Astrocyte (in vitro differentiated cells and primary cell): ENCODE measurements around the gene BBS9. TPM values are rescaled to one million over a fixed set of nuclear protein-coding genes. Genes with fewer than 3 reads are reported as not detected.

Experiments used
- DNase-seq: peaks from one replicate; pipeline ENCODE4 v3.0.0-alpha.2; 2010; ENCODE audit warnings: low read depth
- FAIRE-seq: peaks from 2 replicates; lab custom pipeline; 2011; peaks lifted over from hg19 to GRCh38; lab: Jason Lieb, UNC
- H2AFZ ChIP-seq: 2 replicates; pipeline ENCODE4 v1.6.0; 2012; ENCODE audit warnings: low read depth, low read length, inconsistent platforms
- H3K27ac ChIP-seq: 2 replicates; pipeline ENCODE4 v1.5.1; 2011; ENCODE audit warnings: low read depth, low read length, inconsistent platforms
- H3K27me3 ChIP-seq: 2 replicates; pipeline ENCODE4 v1.6.0; 2011; ENCODE audit warnings: low read length, inconsistent platforms; ENCODE audit not compliant: insufficient read depth
- H3K36me3 ChIP-seq: 2 replicates; pipeline ENCODE4 v1.5.1; 2011; ENCODE audit warnings: low read length, inconsistent platforms; ENCODE audit not compliant: insufficient read depth
- H3K4me1 ChIP-seq: 2 replicates; pipeline ENCODE4 v1.5.1; 2011; ENCODE audit warnings: low read length, inconsistent platforms; ENCODE audit not compliant: insufficient read depth
- H3K4me2 ChIP-seq: 2 replicates; pipeline ENCODE4 v1.6.0; 2012; ENCODE audit warnings: low read length, inconsistent platforms
- H3K4me3 ChIP-seq: 2 replicates; pipeline ENCODE4 v1.5.1; 2011; ENCODE audit warnings: low read depth, mild to moderate bottlenecking, low read length, inconsistent platforms; ENCODE audit not compliant: insufficient read depth
- H3K79me2 ChIP-seq: 2 replicates; pipeline ENCODE4 v1.6.0; 2012; ENCODE audit warnings: mild to moderate bottlenecking, low read length, inconsistent platforms; ENCODE audit not compliant: insufficient read depth
- H3K9ac ChIP-seq: 2 replicates; pipeline ENCODE4 v1.6.0; 2012; ENCODE audit warnings: mild to moderate bottlenecking, low read length, inconsistent platforms
- H3K9me3 ChIP-seq: 2 replicates; pipeline ENCODE4 v1.5.1; 2012; ENCODE audit warnings: low read depth, mild to moderate bottlenecking, low read length, inconsistent platforms; ENCODE audit not compliant: insufficient read depth
- H4K20me1 ChIP-seq: 2 replicates; pipeline ENCODE4 v1.6.0; 2012; ENCODE audit warnings: low read length, inconsistent platforms; ENCODE audit not compliant: insufficient read depth
- H3K27ac Mint-ChIP-seq: one replicate; pipeline ENCODE4 v1.8.0; 2021; ENCODE audit warnings: mild to moderate bottlenecking, mixed read lengths; ENCODE audit not compliant: unreplicated experiment
- H3K27me3 Mint-ChIP-seq: one replicate; pipeline ENCODE4 v1.8.0; 2021; ENCODE audit warnings: low read depth, mixed read lengths; ENCODE audit not compliant: unreplicated experiment
- H3K36me3 Mint-ChIP-seq: one replicate; pipeline ENCODE4 v1.8.0; 2021; ENCODE audit warnings: low read depth, mixed read lengths; ENCODE audit not compliant: unreplicated experiment
- H3K4me1 Mint-ChIP-seq: one replicate; pipeline ENCODE4 v1.8.0; 2021; ENCODE audit warnings: low read depth, mixed read lengths; ENCODE audit not compliant: unreplicated experiment
- H3K4me3 Mint-ChIP-seq: one replicate; pipeline ENCODE4 v1.8.0; 2021; ENCODE audit warnings: mild to moderate bottlenecking, moderate library complexity, mixed read lengths; ENCODE audit not compliant: unreplicated experiment
- H3K9me3 Mint-ChIP-seq: one replicate; pipeline ENCODE4 v1.8.0; 2021; ENCODE audit warnings: mild to moderate bottlenecking, mixed read lengths; ENCODE audit not compliant: unreplicated experiment
- EZH2 ChIP-seq: IDR thresholded peaks from 2 replicates; pipeline ENCODE4 v1.6.1; 2012; ENCODE audit warnings: mild to moderate bottlenecking, low read length, inconsistent platforms; ENCODE audit not compliant: insufficient read depth
- total RNA-seq: library from RNA; stranded (reverse); gene quantifications from 2 replicates; pipeline ENCODE4 v1.2.1, GENCODE V29; 2021
- TF ChIP-seq, protein P1 (sequence below): IDR thresholded peaks from 2 replicates; pipeline ENCODE4 v1.5.1; 2011; ENCODE audit warnings: low read depth, mild to moderate bottlenecking, inconsistent platforms, low read length, moderate library complexity; ENCODE audit not compliant: insufficient read depth

Gene BBS9
- total RNA-seq, 1 donor from 2014 or later = 25.1 TPM

DNA sequence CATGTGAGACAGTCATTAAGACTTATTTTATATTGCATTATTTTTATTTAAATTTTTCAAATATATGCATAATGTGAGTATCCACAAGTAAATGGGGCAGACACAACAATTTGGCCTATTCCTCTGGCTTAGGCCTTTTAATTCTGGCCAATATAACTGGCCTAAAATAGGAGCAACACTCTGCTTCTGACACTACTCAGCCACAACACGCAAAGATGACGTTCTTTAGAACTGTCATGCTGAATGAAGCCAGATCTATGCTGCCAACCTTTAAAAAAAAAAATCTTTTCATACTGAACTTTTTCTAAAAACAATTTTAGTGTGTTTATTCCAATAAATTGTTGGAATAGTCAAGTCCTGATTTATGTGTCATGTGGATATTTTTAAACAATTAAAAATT is 421.0 kb downstream of the BBS9 start:
- no peak for FAIRE-seq
- Histone ChIP-seq H3K4me3 (no peak overlapping the region), H3K79me2 (no peaks in the 10 kb centered on the region), H4K20me1 (no peaks in the 10 kb centered on the region), H3K27me3 (no peaks in the 10 kb centered on the region), H3K36me3 (no peaks in the 10 kb centered on the region), H3K4me1 (no peaks in the 10 kb centered on the region), H3K9me3 (no peaks in the 10 kb centered on the region), H2AFZ (no peak overlapping the region), H3K4me2 (no peak overlapping the region), H3K27ac (no peak overlapping the region), H3K9ac (no peak overlapping the region)
- Mint-ChIP-seq H3K36me3 (no peaks in the 10 kb centered on the region), H3K4me1 (no peaks in the 10 kb centered on the region), H3K27me3 (no peaks in the 10 kb centered on the region), H3K27ac (no peak overlapping the region), H3K4me3 (no peak overlapping the region), H3K9me3 (no peaks in the 10 kb centered on the region)
- TF ChIP-seq, protein P1, sequence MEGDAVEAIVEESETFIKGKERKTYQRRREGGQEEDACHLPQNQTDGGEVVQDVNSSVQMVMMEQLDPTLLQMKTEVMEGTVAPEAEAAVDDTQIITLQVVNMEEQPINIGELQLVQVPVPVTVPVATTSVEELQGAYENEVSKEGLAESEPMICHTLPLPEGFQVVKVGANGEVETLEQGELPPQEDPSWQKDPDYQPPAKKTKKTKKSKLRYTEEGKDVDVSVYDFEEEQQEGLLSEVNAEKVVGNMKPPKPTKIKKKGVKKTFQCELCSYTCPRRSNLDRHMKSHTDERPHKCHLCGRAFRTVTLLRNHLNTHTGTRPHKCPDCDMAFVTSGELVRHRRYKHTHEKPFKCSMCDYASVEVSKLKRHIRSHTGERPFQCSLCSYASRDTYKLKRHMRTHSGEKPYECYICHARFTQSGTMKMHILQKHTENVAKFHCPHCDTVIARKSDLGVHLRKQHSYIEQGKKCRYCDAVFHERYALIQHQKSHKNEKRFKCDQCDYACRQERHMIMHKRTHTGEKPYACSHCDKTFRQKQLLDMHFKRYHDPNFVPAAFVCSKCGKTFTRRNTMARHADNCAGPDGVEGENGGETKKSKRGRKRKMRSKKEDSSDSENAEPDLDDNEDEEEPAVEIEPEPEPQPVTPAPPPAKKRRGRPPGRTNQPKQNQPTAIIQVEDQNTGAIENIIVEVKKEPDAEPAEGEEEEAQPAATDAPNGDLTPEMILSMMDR = no peak
- no peak for TF ChIP-seq EZH2
- no peak for DNase-seq

DNA sequence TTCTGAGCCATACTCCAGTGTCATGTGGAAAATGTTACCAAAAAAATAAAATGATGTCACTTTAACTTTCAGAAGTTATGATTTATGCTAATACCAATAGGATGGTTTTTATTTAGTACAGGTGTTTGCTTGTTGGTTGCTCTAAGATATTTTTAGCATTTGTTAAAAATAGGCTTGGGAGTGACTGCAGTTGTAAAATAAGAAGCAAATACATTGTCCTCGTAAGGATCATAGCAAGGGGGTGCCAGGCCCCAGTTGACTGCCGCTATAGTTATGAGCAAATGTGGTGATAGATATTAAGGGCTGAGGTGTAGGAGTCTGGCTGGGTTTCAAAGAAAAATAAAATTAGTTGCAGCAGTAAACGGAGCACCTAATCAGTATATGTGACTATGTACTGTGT is 421.6 kb downstream of the BBS9 start:
- Histone ChIP-seq H3K4me2 (no peak overlapping the region), H3K9me3 (no peaks in the 10 kb centered on the region), H3K27me3 (no peaks in the 10 kb centered on the region), H3K4me3 (no peak overlapping the region), H3K4me1 (no peaks in the 10 kb centered on the region), H2AFZ (no peak overlapping the region), H3K27ac (no peak overlapping the region), H4K20me1 (no peaks in the 10 kb centered on the region), H3K79me2 (no peaks in the 10 kb centered on the region), H3K36me3 (no peaks in the 10 kb centered on the region), H3K9ac (no peak overlapping the region)
- TF ChIP-seq, protein P1 = no peak
- TF ChIP-seq EZH2 = no peak
- Mint-ChIP-seq H3K4me1 (no peaks in the 10 kb centered on the region), H3K36me3 (no peaks in the 10 kb centered on the region), H3K4me3 (no peak overlapping the region), H3K27ac (no peak overlapping the region), H3K9me3 (no peaks in the 10 kb centered on the region), H3K27me3 (no peaks in the 10 kb centered on the region)
- DNase-seq (no peak), FAIRE-seq (no peak)

DNA sequence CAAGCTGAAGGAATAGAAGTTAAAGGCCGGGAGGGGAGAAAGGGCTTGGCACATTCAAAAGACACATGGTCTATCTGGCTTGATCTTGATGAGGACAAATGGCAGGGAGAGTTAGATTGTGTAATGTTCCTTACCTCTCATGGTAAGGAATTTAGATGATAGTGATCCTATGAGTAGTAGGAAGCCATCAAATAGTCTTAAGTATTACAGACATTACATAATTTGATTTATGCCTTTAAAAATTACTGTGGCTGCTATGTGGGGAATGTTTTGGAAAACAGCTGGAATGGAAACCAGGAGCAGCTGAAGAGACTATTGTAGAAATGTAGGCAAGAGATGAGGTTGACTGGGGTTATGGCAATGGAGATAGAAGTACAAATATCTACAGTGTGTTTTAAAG is 424.7 kb downstream of the BBS9 start:
- Histone ChIP-seq H3K27me3 (no peaks in the 10 kb centered on the region), H4K20me1 (no peaks in the 10 kb centered on the region), H3K4me3 (no peak overlapping the region), H3K9ac (no peak overlapping the region), H3K4me2 (no peak overlapping the region), H3K9me3 (no peaks in the 10 kb centered on the region), H3K27ac (no peak overlapping the region), H2AFZ (no peak overlapping the region), H3K4me1 (no peaks in the 10 kb centered on the region), H3K79me2 (no peaks in the 10 kb centered on the region), H3K36me3 (no peaks in the 10 kb centered on the region)
- Mint-ChIP-seq H3K27ac (no peak overlapping the region), H3K4me3 (no peak overlapping the region), H3K4me1 (no peaks in the 10 kb centered on the region), H3K9me3 (no peaks in the 10 kb centered on the region), H3K27me3 (no peaks in the 10 kb centered on the region), H3K36me3 (no peaks in the 10 kb centered on the region)
- TF ChIP-seq, protein P1 = no peak
- TF ChIP-seq EZH2 = no peak
- no peak for FAIRE-seq
- peak; percentile 7 for DNase-seq
